ENCODE measurements around the gene PCNX2.

GRCh38 chr1:233338102-233338501, 42.6 kb upstream of the PCNX2 start:
- TF ChIP-seq ZSCAN30 (tag by site-specific recombination; IDR thresholded peaks at IDR 0.05) (no peak), CTCF (tag by site-specific recombination; IDR thresholded peaks at IDR 0.05) (no peak), ATF2 (tag by site-specific recombination; IDR thresholded peaks at IDR 0.05; ENCODE audit: low read depth) (no peak), ZNF24 (tag by site-specific recombination; IDR thresholded peaks at IDR 0.05) (no peak), ZNF704 (tag by site-specific recombination; IDR thresholded peaks at IDR 0.05) (no peak), ZNF335 (tag by site-specific recombination; conservative IDR thresholded peaks at IDR 0.05) (no peak), TSHZ1 (tag by site-specific recombination; IDR thresholded peaks at IDR 0.05; ENCODE audit: borderline replicate concordance) (no peak), ZNF248 (tag by site-specific recombination; IDR thresholded peaks at IDR 0.05) (no peak), ZNF112 (tag by site-specific recombination; IDR thresholded peaks at IDR 0.05) (no peak), ZNF449 (tag by site-specific recombination; IDR thresholded peaks at IDR 0.05) (no peak)
